ENCODE data around the gene SPATA6L. TPM values are rescaled to one million over a fixed set of nuclear protein-coding genes. Genes with fewer than 3 reads are reported as not detected.

The SPATA6L gene
- total RNA-seq, 1 donor, result 1.2 TPM

DNA sequence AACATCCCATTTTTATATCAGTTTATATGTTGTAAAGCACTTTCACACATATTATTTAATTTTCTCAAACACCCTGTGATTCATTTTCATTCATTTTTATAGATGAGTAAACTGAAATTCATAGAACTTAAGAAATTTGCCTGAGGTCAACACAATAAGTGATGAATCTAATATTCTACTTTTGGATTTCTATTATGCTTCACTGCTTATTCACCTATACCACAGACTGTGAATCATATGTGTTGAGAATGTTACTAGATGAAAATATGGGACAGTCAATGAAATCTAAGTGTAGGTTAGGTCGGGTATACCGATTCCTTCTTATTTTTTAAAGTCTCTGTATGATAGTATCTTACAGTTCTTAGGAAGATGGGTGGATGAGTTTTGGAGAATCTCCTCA, 37.8 kb upstream of the SPATA6L start:
- no peak overlapping the region for H3K4me3 ChIP-seq (ENCODE audit: low read depth, low read length)
- TF ChIP-seq, protein P1, sequence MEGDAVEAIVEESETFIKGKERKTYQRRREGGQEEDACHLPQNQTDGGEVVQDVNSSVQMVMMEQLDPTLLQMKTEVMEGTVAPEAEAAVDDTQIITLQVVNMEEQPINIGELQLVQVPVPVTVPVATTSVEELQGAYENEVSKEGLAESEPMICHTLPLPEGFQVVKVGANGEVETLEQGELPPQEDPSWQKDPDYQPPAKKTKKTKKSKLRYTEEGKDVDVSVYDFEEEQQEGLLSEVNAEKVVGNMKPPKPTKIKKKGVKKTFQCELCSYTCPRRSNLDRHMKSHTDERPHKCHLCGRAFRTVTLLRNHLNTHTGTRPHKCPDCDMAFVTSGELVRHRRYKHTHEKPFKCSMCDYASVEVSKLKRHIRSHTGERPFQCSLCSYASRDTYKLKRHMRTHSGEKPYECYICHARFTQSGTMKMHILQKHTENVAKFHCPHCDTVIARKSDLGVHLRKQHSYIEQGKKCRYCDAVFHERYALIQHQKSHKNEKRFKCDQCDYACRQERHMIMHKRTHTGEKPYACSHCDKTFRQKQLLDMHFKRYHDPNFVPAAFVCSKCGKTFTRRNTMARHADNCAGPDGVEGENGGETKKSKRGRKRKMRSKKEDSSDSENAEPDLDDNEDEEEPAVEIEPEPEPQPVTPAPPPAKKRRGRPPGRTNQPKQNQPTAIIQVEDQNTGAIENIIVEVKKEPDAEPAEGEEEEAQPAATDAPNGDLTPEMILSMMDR (IDR thresholded peaks at IDR 0.05; ENCODE audit: insufficient read depth, low read length), result no peak
- no peak for DNase-seq (ENCODE audit: low read depth)

DNA sequence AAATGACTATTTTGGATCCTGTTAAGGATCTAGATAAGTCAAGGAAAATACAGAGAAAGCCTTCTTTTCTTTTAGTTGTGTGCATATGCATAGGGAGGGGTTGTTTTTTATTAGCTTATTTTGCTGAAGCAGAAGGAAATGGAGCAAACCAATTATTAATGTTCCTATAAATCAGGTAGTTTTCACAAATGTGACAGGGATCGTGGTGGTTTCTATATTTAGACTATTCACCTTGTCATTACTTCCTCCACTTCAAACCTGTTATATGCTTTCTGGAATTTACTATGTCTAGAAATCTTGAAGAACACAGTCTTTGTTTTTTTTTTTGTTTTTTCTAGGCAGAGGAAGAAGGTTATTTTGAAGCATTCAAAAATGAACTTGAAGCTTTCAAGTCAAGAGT, 35.2 kb upstream of the SPATA6L start:
- TF ChIP-seq, protein P1 (IDR thresholded peaks at IDR 0.05; ENCODE audit: insufficient read depth, low read length), result no peak

GRCh38 chr9:4700932-4701331, 34.7 kb upstream of the SPATA6L start:
- TF ChIP-seq, protein P1 (IDR thresholded peaks at IDR 0.05; ENCODE audit: insufficient read depth, low read length), result no peak
- no peak for DNase-seq (ENCODE audit: low read depth)
- H3K4me3 ChIP-seq (ENCODE audit: low read depth, low read length), result no peak overlapping the region

More for the DNA sequence above, 35.2 kb upstream of the SPATA6L start:
- no peak for DNase-seq (ENCODE audit: low read depth)
- no peak overlapping the region for H3K4me3 ChIP-seq (ENCODE audit: low read depth, low read length)

GRCh38 chr9:4700091-4700490, 33.8 kb upstream of the SPATA6L start:
- no peak overlapping the region for H3K4me3 ChIP-seq (ENCODE audit: low read depth, low read length)
- TF ChIP-seq, protein P1 (IDR thresholded peaks at IDR 0.05; ENCODE audit: insufficient read depth, low read length), result no peak
- peak; percentile 41 for DNase-seq (ENCODE audit: low read depth)

- DNase-seq (ENCODE audit: low read depth), result peak; percentile 80
- TF ChIP-seq, protein P1 (IDR thresholded peaks at IDR 0.05; ENCODE audit: insufficient read depth, low read length), result no peak
- no peak overlapping the region for H3K4me3 ChIP-seq (ENCODE audit: low read depth, low read length)
Observed at GRCh38 chr9:4691795-4692194, 25.5 kb upstream of the SPATA6L start.

GRCh38 chr9:4690144-4690543, 23.9 kb upstream of the SPATA6L start:
- DNase-seq (ENCODE audit: low read depth), result no peak
- TF ChIP-seq, protein P1 (IDR thresholded peaks at IDR 0.05; ENCODE audit: insufficient read depth, low read length), result no peak
- no peak overlapping the region for H3K4me3 ChIP-seq (ENCODE audit: low read depth, low read length)

- H3K4me3 ChIP-seq (ENCODE audit: low read depth, low read length), result no peak overlapping the region
- peak; percentile 48 for DNase-seq (ENCODE audit: low read depth)
- TF ChIP-seq, protein P1 (IDR thresholded peaks at IDR 0.05; ENCODE audit: insufficient read depth, low read length), result no peak
Observed at GRCh38 chr9:4689687-4690104, 23.4 kb upstream of the SPATA6L start.

Measured in fibroblast of the aortic adventitia (primary cell).